Hepatocyte (in vitro differentiated cells): Measurements from ENCODE around the gene RGS14. TPM values are rescaled to one million over a fixed set of nuclear protein-coding genes. Genes with fewer than 3 reads are reported as not detected.
"Not testable (repeated sequence)": the region's sequence is repeated elsewhere in the genome, so short reads cannot be mapped to it uniquely, and the experiment has no call there.

Experiments
- DNase-seq: peaks from one replicate; pipeline ENCODE4 v3.0.0-alpha.2; 2016; ENCODE audit warnings: low spot score
- H2AFZ ChIP-seq: fragments of 200-600 bp; sonication (generic); 2 replicates; pipeline ENCODE4 v1.6.0; 2016; ENCODE audit warnings: antibody characterized with exemption, mild to moderate bottlenecking
- H3K27ac ChIP-seq: fragments of 200-600 bp; sonication (generic); 2 replicates; pipeline ENCODE4 v1.5.1; 2016; ENCODE audit warnings: mild to moderate bottlenecking
- H3K27me3 ChIP-seq: fragments of 200-600 bp; sonication (generic); 2 replicates; pipeline ENCODE4 v1.6.1; 2016
- H3K36me3 ChIP-seq: fragments of 200-600 bp; sonication (generic); replicated peaks from 2 replicates; pipeline ENCODE4 v1.5.1; 2016; ENCODE audit warnings: low read depth; ENCODE audit not compliant: insufficient read depth
- H3K4me1 ChIP-seq: fragments of 200-600 bp; sonication (generic); 2 replicates; pipeline ENCODE4 v1.5.1; 2016; ENCODE audit warnings: mild to moderate bottlenecking, moderate library complexity; ENCODE audit not compliant: insufficient read depth
- H3K4me2 ChIP-seq: fragments of 200-600 bp; sonication (generic); 2 replicates; pipeline ENCODE4 v1.6.0; 2016
- H3K4me3 ChIP-seq: fragments of 200-600 bp; sonication (generic); 2 replicates; pipeline ENCODE4 v1.5.1; 2016; ENCODE audit warnings: mild to moderate bottlenecking
- H3K79me2 ChIP-seq: fragments of 200-600 bp; sonication (generic); 2 replicates; pipeline ENCODE4 v1.6.0; 2017; ENCODE audit warnings: mild to moderate bottlenecking
- H3K9me2 ChIP-seq: fragments of 200-600 bp; sonication (generic); replicated peaks from 2 replicates; pipeline ENCODE4 v1.6.0; 2017; ENCODE audit warnings: mild to moderate bottlenecking; ENCODE audit not compliant: insufficient read depth
- H3K9me3 ChIP-seq: fragments of 200-600 bp; sonication (generic); 2 replicates; pipeline ENCODE4 v1.5.1; 2016; ENCODE audit warnings: low read depth, mild to moderate bottlenecking
- H4K20me1 ChIP-seq: fragments of 200-600 bp; sonication (generic); 2 replicates; pipeline ENCODE4 v1.6.0; 2016; ENCODE audit warnings: mild to moderate bottlenecking; ENCODE audit not compliant: insufficient read depth, poor library complexity, severe bottlenecking
- EZH2 ChIP-seq: fragments of 200-600 bp; sonication (generic); IDR thresholded peaks from 2 replicates; pipeline ENCODE4 v1.6.1; 2016; ENCODE audit warnings: antibody characterized with exemption, mild to moderate bottlenecking, borderline replicate concordance
- EZH2phosphoT487 ChIP-seq: fragments of 200-600 bp; sonication (generic); IDR thresholded peaks from one replicate; pipeline ENCODE4 v1.6.1; 2018; ENCODE audit warnings: antibody characterized with exemption, mild to moderate bottlenecking, low read depth, moderate library complexity; ENCODE audit not compliant: unreplicated experiment, severe bottlenecking
- WGBS: methylation state at CpG from one replicate; pipeline ENCODE4 v1.1.6; 2016; ENCODE audit warnings: low lambda C conversion rate; ENCODE audit errors: missing lambda C conversion rate; 5-methylcytosine and 5-hydroxymethylcytosine counted together
- polyA plus RNA-seq: library from polyadenylated mRNA; unstranded; fragments of >200 nt; fragmentation: Nextera tagmentation; extraction: Ambion mirVana; gene quantifications from 2 replicates; pipeline ENCODE4 v1.2.1, GENCODE V29; 2016
- total RNA-seq: library from RNA; depleted of rRNA; stranded (reverse); fragments of >200 nt; gene quantifications from 2 replicates; pipeline ENCODE4 v1.2.3, GENCODE V29; 2014
- TF ChIP-seq, protein P1 (sequence below): fragments of 200-600 bp; sonication (generic); IDR thresholded peaks from 2 replicates; pipeline ENCODE4 v1.5.1; 2016; ENCODE audit warnings: antibody characterized with exemption, mild to moderate bottlenecking; ENCODE audit not compliant: poor library complexity

RGS14 gene
- total and polyA plus RNA-seq, 2 experiments from 2014 or later, result 36.5 to 37.0 TPM

DNA sequence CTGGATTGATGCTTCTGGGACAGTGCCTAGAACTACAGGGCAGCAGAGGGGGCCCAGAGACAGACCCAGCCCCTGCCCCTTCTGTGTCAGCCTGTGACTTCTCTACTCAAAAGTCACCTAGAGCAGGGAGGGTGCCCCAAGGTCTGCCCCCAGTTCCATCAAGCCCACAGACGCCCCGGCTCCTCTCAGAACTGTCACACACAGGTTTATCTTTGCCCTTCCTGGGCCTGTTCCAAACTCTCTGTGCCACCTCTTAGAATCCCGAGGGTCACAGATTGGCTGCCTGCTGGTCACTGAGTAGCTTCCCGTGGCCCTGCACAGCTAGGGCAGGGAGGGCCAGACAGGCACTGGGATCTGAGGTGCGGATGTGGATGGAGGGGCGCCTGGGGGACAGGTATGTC, 1.7 kb downstream of the RGS14 start:
- Histone ChIP-seq H2AFZ (no peak overlapping the region), H3K4me2 (no peak overlapping the region), H3K27ac (no peak overlapping the region), H3K4me1 (peaks cover 13% of the 10 kb centered on the region), H3K4me3 (no peak overlapping the region), H3K9me2 (no peaks in the 10 kb centered on the region), H3K9me3 (no peaks in the 10 kb centered on the region), H3K36me3 (no peaks in the 10 kb centered on the region), H3K27me3 (no peaks in the 10 kb centered on the region), H4K20me1 (no peaks in the 10 kb centered on the region), H3K79me2 (no peaks in the 10 kb centered on the region)
- WGBS, result 84% methylated on average over 6 of the region's 6 CpGs
- DNase-seq, result no peak
- no peak for TF ChIP-seq EZH2
- TF ChIP-seq EZH2phosphoT487, result no peak
- TF ChIP-seq, protein P1, sequence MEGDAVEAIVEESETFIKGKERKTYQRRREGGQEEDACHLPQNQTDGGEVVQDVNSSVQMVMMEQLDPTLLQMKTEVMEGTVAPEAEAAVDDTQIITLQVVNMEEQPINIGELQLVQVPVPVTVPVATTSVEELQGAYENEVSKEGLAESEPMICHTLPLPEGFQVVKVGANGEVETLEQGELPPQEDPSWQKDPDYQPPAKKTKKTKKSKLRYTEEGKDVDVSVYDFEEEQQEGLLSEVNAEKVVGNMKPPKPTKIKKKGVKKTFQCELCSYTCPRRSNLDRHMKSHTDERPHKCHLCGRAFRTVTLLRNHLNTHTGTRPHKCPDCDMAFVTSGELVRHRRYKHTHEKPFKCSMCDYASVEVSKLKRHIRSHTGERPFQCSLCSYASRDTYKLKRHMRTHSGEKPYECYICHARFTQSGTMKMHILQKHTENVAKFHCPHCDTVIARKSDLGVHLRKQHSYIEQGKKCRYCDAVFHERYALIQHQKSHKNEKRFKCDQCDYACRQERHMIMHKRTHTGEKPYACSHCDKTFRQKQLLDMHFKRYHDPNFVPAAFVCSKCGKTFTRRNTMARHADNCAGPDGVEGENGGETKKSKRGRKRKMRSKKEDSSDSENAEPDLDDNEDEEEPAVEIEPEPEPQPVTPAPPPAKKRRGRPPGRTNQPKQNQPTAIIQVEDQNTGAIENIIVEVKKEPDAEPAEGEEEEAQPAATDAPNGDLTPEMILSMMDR, result no peak

DNA sequence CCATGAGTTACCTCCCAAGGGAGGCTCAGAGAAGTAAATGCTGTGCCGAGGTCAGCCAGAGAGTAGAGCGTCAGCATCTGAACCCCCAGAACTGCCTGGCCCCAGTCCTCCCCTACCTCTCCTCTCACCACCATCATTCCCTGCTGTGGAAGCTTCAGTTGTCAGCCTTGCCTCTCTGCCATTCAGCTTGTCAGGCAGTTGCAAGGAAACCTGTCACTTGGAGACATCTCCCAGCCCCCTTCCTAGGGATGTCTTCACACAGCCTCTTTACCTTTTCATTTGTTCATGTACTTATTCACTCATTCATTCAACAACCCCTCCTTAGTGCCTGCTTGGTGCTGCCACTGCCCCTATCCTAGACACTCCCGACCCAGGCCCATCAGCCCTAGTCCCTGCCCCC, 2.1 kb downstream of the RGS14 start:
- Histone ChIP-seq H3K79me2 (no peaks in the 10 kb centered on the region), H3K27ac (no peak overlapping the region), H3K9me2 (no peaks in the 10 kb centered on the region), H3K4me3 (no peak overlapping the region), H3K4me2 (no peak overlapping the region), H3K9me3 (no peaks in the 10 kb centered on the region), H3K36me3 (no peaks in the 10 kb centered on the region), H3K4me1 (peaks cover 13% of the 10 kb centered on the region), H2AFZ (no peak overlapping the region), H3K27me3 (no peaks in the 10 kb centered on the region), H4K20me1 (no peaks in the 10 kb centered on the region)
- no peak for DNase-seq
- 89% methylated on average over 3 of the region's 3 CpGs for WGBS
- no peak for TF ChIP-seq EZH2phosphoT487
- TF ChIP-seq EZH2, result no peak

DNA sequence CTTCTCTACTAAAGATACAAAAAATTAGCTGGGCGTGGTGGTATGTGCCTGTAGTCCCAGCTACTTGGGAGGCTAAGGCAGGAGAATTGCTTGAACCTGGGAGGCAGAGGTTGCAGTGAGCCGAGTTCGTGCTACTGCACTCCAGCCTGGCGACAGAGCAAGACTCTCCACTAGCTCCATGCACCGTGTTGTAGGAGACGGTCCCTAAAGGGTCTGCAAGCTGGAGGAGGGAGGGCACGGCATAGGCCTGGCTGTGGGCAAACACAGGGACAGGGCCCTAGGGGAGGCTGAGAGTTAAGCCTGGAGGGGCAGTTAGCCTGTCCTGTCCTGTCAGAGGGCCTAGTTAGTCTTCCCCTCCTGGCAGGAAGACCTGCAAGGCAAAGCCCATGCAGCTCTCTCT, 3.0 kb downstream of the RGS14 start:
- not testable (repeated sequence) for H3K9me3 ChIP-seq, H3K9me2 ChIP-seq, H2AFZ ChIP-seq, H3K4me3 ChIP-seq, H3K36me3 ChIP-seq, H3K27ac ChIP-seq, H3K79me2 ChIP-seq, H4K20me1 ChIP-seq, H3K27me3 ChIP-seq, DNase-seq, H3K4me2 ChIP-seq
- 95% methylated on average over 7 of the region's 7 CpGs for WGBS
- peaks cover 16% of the 10 kb centered on the region for H3K4me1 ChIP-seq

DNA sequence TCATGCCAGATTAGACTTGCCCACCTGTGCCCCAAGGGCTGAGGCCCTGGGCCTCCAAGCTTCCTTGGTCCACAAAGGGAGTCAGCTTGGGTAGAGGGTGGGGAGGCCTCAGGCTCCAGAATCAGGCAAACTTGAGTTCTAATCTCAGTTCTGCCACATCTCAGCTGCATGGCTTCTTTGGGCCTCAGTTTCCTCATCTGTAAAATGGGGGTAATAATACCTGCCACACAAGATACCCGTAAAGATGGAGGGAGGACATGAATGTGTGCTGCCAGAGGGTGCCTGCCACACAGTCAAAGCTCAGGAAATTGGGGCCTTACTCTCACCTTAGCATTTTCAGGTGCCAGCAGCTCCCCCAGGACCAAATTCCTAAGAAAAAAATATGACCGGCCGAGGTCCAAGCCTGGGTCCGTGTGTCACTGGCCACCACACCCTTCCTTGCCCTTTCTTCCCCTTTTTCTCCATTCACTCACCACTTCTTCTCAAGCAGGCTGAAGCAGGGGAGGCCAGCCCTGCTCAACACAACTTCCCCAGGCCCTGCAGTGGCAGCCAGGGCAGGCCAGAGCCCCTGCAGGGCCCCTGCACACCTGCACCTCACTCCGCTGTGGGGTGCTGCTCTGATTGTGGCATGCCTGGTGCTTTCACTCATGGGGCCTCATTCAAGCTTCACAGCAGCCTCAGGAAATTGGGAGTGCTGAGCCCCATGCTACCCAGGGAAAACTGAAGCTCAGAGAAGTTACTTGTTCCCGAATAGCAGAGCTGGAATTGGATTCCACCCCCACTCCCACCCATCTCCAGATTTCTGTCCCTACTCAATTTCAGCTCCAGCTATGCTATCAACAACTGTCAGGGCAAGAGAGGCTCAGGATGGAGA, 3.9 kb downstream of the RGS14 start:
- TF ChIP-seq, protein P1, result no peak
- TF ChIP-seq EZH2 (no peak), EZH2phosphoT487 (no peak)
- H2AFZ ChIP-seq, result no peak overlapping the region
- no peaks in the 10 kb centered on the region for H3K9me3 ChIP-seq
- no peaks in the 10 kb centered on the region for H3K27me3 ChIP-seq
- H3K79me2 ChIP-seq, result no peaks in the 10 kb centered on the region
- no peak overlapping the region for H3K27ac ChIP-seq
- no peak for DNase-seq
- 86% methylated on average over 6 of the region's 6 CpGs for WGBS
- H3K4me3 ChIP-seq, result no peak overlapping the region
- H3K4me1 ChIP-seq, result peaks cover 24% of the 10 kb centered on the region
- H3K36me3 ChIP-seq, result no peaks in the 10 kb centered on the region
- no peaks in the 10 kb centered on the region for H3K9me2 ChIP-seq
- no peak overlapping the region for H3K4me2 ChIP-seq
- no peaks in the 10 kb centered on the region for H4K20me1 ChIP-seq
